ENCODE measurements around the gene CFAP91. TPM values are rescaled to one million over a fixed set of nuclear protein-coding genes. Genes with fewer than 3 reads are reported as not detected.

Gene CFAP91
- total and polyA plus RNA-seq, 2 donors (not counting 3 experiments of a cell fraction or from before 2014, with no cell fraction given) = 0.40 to 0.54 TPM

DNA sequence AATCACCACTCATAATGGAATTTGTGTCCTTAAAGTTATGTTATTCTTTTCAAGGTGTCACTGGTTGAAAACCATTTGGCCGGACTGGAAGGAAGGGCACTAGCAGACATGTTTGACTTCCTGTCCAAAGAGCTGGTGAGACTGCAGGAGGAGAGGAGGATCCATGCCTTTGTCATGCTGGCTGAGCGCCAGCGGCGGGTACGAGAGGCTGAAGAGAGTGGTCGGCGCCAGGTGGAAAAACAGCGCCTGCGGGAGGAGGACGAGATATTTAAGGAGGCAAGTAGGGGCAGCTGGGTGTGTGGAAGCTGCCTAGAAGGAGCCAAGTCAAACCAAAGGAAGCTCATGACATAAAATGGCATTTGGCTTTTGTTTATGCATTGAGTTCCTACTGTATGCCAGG lies 41.1 kb downstream of the CFAP91 start:
- no peak overlapping the region for H2AFZ ChIP-seq (ENCODE audit: low read depth, low read length)
- no peaks in the 10 kb centered on the region for H3K27me3 ChIP-seq (ENCODE audit: control insufficient read depth in 2 of 2, insufficient read depth in 2 of 2, low read length in 2 of 2)
- FAIRE-seq = no peak
- H3K4me2 ChIP-seq (ENCODE audit: insufficient read depth, low read length) = no peak overlapping the region
- no peaks in the 10 kb centered on the region for H3K9me1 ChIP-seq (replicated peaks; ENCODE audit: control insufficient read depth, extremely low read depth, insufficient read depth, low read length)
- no peak overlapping the region for H3K27ac ChIP-seq (ENCODE audit: insufficient read depth, low read depth, low read length)
- H4K20me1 ChIP-seq (replicated peaks; ENCODE audit: control insufficient read depth, extremely low read depth, insufficient read depth, low read length) = no peaks in the 10 kb centered on the region
- peaks cover 6% of the 10 kb centered on the region for H3K4me1 ChIP-seq (ENCODE audit: control insufficient read depth, extremely low read depth, insufficient read depth, low read length)
- no peaks in the 10 kb centered on the region for H3K9me3 ChIP-seq (replicated peaks; ENCODE audit: control insufficient read depth, insufficient read depth, low read length)
- ChIA-PET CTCF (interaction anchor here (1.3 to 1.5 kb wide), 3 partner anchors 14 to 63 kb away, joined by 3 read pairs; no protein-coding TSS in a partner anchor), POLR2A (no interaction called here)
- dilution Hi-C loops (cut with MboI; ENCODE audit: extremely low pct_ligation_motif_present, low sequenced_read_pairs) (no loop called here), intact Hi-C loops (cut with micrococcal nuclease) (no loop called here)
- no peaks in the 10 kb centered on the region for H3K36me3 ChIP-seq (ENCODE audit: control insufficient read depth in 2 of 2, extremely low read depth in 1 of 2, insufficient read depth in 2 of 2, low read length in 2 of 2)
- DNase-seq (ENCODE audit: low read depth, low spot score) = no peak
- TF ChIP-seq, protein P1, sequence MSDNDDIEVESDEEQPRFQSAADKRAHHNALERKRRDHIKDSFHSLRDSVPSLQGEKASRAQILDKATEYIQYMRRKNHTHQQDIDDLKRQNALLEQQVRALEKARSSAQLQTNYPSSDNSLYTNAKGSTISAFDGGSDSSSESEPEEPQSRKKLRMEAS (IDR thresholded peaks at IDR 0.05; ENCODE audit: insufficient read depth, insufficient read length) = no peak
- no peak overlapping the region for H3K9ac ChIP-seq (replicated peaks; ENCODE audit: extremely low read depth, insufficient read depth, low read length)
- no TSS peak for BruUV-seq (replicated peaks)
- H3K4me3 ChIP-seq (replicated peaks in 1 of 3; ENCODE audit: insufficient read depth in 1 of 3, low read depth in 1 of 3, low read length in 3 of 3) = no peak overlapping the region
- H3K79me2 ChIP-seq (ENCODE audit: control insufficient read depth, insufficient read depth, low read length) = no peaks in the 10 kb centered on the region

DNA sequence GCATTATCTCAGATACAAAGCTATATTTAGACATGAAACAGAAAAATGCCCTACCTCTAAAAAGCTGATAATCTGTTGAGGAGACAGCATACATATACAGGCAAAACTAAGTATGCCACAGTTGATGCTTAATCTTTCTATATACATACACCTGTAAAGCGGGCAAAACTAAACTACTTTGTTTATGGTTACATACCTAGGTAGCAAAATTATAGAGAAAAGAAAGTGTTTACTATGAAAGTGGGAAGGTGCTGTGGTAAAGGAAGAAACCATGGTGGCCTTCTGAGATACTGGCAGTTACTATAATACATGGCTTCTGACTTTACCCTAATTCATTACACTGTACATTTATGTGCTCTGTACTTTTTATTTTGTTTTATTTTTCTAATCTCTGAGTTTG lies 43.1 kb downstream of the CFAP91 start:
- H2AFZ ChIP-seq (ENCODE audit: low read depth, low read length) = no peak overlapping the region
- H3K4me2 ChIP-seq (ENCODE audit: insufficient read depth, low read length) = no peak overlapping the region
- H4K20me1 ChIP-seq (replicated peaks; ENCODE audit: control insufficient read depth, extremely low read depth, insufficient read depth, low read length) = no peaks in the 10 kb centered on the region
- H3K4me1 ChIP-seq (ENCODE audit: control insufficient read depth, extremely low read depth, insufficient read depth, low read length) = peaks cover 7% of the 10 kb centered on the region
- H3K27ac ChIP-seq (ENCODE audit: insufficient read depth, low read depth, low read length) = no peak overlapping the region
- dilution Hi-C loops (cut with MboI; ENCODE audit: extremely low pct_ligation_motif_present, low sequenced_read_pairs) = no loop called here
- CTCF ChIA-PET = interaction anchor here (1.4 to 1.9 kb wide), 2 partner anchors 19 to 56 kb away, joined by 3 to 4 read pairs; no protein-coding TSS in a partner anchor
- no TSS peak for BruUV-seq (replicated peaks)
- H3K27me3 ChIP-seq (ENCODE audit: control insufficient read depth in 2 of 2, insufficient read depth in 2 of 2, low read length in 2 of 2) = no peaks in the 10 kb centered on the region
- no peaks in the 10 kb centered on the region for H3K9me1 ChIP-seq (replicated peaks; ENCODE audit: control insufficient read depth, extremely low read depth, insufficient read depth, low read length)
- FAIRE-seq = no peak
- no peaks in the 10 kb centered on the region for H3K36me3 ChIP-seq (ENCODE audit: control insufficient read depth in 2 of 2, extremely low read depth in 1 of 2, insufficient read depth in 2 of 2, low read length in 2 of 2)
- POLR2A ChIA-PET = no interaction called here
- H3K9me3 ChIP-seq (replicated peaks; ENCODE audit: control insufficient read depth, insufficient read depth, low read length) = no peaks in the 10 kb centered on the region
- H3K9ac ChIP-seq (replicated peaks; ENCODE audit: extremely low read depth, insufficient read depth, low read length) = no peak overlapping the region
- TF ChIP-seq MYC (IDR thresholded peaks at IDR 0.05; ENCODE audit: low read depth, low read length) = no peak
- no peak for TF ChIP-seq EZH2 (IDR thresholded peaks at IDR 0.05; ENCODE audit: borderline replicate concordance, low read depth, low read length, severe bottlenecking)
- TF ChIP-seq, protein P2, sequence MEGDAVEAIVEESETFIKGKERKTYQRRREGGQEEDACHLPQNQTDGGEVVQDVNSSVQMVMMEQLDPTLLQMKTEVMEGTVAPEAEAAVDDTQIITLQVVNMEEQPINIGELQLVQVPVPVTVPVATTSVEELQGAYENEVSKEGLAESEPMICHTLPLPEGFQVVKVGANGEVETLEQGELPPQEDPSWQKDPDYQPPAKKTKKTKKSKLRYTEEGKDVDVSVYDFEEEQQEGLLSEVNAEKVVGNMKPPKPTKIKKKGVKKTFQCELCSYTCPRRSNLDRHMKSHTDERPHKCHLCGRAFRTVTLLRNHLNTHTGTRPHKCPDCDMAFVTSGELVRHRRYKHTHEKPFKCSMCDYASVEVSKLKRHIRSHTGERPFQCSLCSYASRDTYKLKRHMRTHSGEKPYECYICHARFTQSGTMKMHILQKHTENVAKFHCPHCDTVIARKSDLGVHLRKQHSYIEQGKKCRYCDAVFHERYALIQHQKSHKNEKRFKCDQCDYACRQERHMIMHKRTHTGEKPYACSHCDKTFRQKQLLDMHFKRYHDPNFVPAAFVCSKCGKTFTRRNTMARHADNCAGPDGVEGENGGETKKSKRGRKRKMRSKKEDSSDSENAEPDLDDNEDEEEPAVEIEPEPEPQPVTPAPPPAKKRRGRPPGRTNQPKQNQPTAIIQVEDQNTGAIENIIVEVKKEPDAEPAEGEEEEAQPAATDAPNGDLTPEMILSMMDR (IDR thresholded peaks at IDR 0.05; ENCODE audit: extremely low read depth in 1 of 2, insufficient read depth in 1 of 2, low read depth in 1 of 2, low read length in 2 of 2) = no peak
- TF ChIP-seq GATA2 (IDR thresholded peaks at IDR 0.05; ENCODE audit: insufficient read depth, insufficient read length, low read depth, low read length) = no peak
- TF ChIP-seq JUN (IDR thresholded peaks at IDR 0.05; ENCODE audit: borderline replicate concordance, insufficient read depth, insufficient read length, low read depth) = no peak
- no peak for TF ChIP-seq POLR2AphosphoS5 (IDR thresholded peaks at IDR 0.05; ENCODE audit: insufficient read depth, low read depth, low read length)
- TF ChIP-seq, protein P1 (IDR thresholded peaks at IDR 0.05; ENCODE audit: insufficient read depth, insufficient read length) = no peak
- TF ChIP-seq POLR2A (IDR thresholded peaks at IDR 0.05; ENCODE audit: low read depth, low read length) = no peak
- TF ChIP-seq FOS (IDR thresholded peaks at IDR 0.05; ENCODE audit: borderline replicate concordance, insufficient read depth, low read length) = no peak
- intact Hi-C loops (cut with micrococcal nuclease) = no loop called here
- H3K79me2 ChIP-seq (ENCODE audit: control insufficient read depth, insufficient read depth, low read length) = no peaks in the 10 kb centered on the region
- no peak overlapping the region for H3K4me3 ChIP-seq (replicated peaks in 1 of 3; ENCODE audit: insufficient read depth in 1 of 3, low read depth in 1 of 3, low read length in 3 of 3)
- DNase-seq (ENCODE audit: low read depth, low spot score) = no peak

Measured in endothelial cell of umbilical vein (primary cell).